HTERT RPE-1 (cell line): Measurements from ENCODE around the gene SLC49A4.

Source experiments
- in situ Hi-C: fragments of 300-500 bp; cut with MboI; formaldehyde crosslinking; loops from 4 replicates; pipeline ENCODE4 v1.14.3; 2020; ENCODE audit warnings: low sequenced_read_pairs

SLC49A4 gene

DNA sequence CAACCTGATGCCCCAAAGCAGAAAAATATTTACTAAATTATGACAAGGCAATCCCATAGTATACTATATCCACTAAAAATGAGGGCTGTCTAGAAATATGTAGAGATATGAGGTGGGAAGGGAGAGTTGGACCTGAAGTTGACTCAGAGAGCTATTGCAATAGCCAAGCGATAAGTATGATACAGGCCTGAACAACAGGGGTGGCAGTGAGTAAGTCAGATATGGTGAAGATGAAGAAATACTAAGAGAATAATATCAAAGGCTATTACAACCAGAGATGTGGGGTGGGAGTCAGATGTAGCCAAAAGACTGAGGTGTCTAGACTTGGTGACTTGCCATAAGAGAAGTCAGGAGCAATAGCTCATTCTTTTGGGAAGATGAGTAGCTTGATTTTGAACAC is 10.4 kb upstream of the SLC49A4 start:
- in situ Hi-C loops: no loop called here

DNA sequence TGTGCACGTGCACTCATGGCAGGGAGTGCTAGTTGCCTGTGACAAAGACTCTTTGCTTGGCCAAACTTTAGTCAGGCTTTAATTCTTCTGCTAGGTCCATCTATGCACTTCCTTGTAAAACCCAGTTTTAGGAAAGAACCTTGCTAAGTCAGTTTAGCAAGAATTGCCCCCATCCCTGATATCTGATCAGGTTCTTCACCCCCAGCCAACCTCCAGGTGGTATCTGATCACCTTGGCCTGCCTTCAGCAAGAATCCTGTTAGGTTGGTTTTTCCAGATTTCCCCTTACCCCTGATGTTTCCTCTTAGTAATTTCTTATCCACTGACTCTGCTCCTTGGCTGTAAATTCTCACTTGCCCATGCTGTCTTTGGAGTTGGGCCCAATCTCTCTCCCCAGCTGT is 9.6 kb upstream of the SLC49A4 start:
- in situ Hi-C loops: no loop called here

DNA sequence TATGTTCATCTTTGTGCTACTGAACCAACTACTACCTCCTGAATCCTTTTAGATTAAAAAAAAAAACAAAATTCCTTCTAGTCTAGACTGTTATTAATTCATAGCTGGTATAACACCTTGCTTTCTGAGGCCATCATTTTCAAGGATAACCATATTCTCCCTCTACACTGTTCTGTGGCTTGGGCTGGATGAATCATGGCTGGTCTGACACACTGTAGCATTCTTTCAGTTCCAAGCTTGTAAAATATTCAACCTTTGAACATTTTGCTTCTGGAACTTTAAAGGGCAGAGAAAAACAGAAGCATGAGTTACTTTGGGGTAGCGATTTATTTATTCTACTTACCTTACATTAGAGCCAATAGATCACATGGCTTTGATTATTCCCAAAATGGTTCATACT is 8.8 kb upstream of the SLC49A4 start:
- in situ Hi-C loops: no loop called here

DNA sequence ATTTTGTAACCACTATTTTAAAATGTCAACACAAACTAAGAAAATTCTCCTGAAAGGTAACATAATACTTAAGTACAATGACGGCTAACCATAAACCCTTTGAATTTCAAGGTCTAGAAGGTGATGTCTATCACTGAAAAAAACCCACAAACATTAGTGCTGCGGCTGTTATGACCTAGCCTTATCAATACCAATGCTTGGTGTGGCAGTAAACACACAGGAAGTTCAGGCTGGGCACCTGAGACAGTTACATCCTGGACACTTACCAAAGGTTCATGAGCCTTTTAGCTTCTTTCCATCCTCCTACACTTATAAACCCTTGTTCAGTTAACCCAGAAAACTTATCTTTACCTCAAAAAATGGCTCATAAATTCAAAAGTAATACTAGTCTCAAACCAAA is 7.0 kb upstream of the SLC49A4 start:
- in situ Hi-C loops: no loop called here

DNA sequence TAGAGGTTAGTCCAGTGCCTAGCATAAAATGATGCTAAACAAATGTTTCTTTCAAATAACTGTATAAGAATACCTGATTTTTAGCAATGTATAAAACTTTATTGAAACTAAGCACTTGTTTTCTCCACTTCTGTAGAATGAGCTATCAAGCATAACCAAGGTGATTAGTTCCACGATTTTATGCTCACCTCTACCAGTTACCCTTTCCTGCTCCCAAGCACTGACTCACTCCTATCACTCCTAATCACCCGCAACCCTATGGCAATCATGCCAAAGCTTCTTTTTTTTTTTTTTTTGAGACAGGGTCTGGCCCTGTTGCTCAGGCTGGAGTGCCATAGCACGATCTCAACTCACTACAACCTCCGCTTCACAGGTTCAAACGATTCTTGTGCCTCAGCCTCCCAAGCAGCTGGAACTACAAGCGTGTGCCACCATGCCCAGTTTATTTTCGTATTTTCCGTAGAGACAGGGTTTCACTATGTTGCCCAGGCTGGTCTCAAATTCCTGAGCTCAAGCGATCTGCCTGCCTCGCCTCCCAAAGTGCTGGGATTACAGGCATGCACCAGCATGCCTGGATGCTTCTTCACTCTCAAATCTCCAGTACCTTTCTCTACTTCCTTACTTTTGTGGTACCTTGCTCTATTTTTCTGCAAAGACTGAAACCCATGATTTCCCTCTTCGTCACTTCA is 5.1 kb upstream of the SLC49A4 start:
- in situ Hi-C loops: no loop called here

DNA sequence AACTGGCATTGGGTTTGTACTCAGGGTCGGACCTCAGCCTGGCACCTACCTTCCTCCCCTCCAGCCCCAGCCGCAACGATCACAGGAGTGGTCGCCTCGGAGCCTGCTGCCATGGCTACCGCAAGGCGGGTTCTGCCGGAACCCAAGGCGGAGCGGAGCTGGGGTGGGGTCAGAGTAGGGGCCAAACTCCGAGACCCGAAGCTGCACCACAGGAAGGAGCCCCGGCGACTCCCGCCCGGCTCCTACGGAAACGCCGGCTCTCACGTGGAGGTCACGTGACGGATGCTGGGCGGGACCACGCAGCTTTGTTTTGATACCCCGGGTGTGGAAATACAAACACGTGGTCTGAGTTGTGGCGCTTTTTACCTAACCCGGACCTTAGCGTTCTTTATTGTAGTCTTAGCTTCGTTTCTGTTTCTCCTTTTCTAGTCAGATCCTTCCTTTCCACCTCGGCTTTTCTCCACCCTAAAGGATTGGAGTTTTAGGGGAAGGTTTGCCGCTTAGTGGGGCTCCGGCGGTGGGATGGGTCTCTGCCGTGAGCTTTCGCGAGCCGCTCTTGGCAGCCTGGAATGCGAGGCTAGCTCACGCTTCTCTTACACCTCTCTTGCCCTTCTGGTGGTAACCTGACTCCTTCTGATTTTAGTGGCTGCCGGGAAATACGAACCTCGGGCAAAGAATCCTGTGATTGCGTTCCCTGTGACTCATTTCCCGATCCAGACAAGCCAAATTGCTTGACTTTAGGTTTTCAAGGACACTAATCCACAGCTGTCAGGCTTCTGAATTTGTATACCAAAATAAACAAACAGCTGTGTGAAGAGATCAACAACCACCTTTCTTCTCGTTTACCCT is 1.1 kb upstream of the SLC49A4 start, which contains the start of gene HSPBAP1:
Gene HSPBAP1, minus strand, starts transcription at position 264 of the 849 bp plus-strand sequence. Its CDS starts 151 bp downstream, at position 113.
- in situ Hi-C loops: no loop called here

DNA sequence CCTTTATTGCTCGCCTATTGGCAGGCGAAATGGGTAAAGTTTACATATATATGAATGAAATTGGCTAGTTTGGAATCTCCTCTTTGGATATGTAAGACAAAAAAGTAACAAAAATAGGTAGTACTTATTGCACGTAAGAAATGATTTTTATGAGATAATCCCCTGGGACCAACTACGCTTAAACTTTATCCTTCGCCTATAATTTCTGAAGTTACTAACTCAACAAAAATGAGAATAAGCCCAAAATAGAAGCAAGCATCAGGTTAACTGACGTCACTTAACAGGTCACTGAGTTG is 438 bp upstream of the SLC49A4 start:
- in situ Hi-C loops: no loop called here

DNA sequence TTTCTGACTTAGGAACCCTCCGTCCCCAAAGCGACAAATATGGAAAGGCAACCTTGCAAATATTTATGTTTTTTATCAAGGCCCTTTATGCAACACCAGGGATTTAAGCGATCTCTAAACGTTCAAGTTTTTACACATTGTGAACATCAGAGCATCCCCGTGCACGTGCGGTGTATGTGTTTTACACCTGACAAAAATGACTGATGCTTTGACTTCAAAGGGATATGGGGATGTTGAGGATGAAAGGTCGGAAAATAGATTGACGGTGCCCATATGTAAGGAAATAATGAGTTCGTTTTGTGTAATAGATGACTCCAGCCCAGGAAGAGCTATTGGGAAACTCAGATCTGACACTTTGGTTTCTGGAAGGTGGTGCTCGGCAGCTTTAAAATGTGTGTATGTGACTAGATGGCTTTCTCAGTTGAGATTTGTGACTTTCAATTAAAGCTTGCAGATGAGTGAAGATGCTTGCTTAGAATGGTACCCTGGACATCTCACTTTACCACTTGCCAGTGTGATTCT is 866 bp downstream of the SLC49A4 start:
- in situ Hi-C loops: no loop called here

DNA sequence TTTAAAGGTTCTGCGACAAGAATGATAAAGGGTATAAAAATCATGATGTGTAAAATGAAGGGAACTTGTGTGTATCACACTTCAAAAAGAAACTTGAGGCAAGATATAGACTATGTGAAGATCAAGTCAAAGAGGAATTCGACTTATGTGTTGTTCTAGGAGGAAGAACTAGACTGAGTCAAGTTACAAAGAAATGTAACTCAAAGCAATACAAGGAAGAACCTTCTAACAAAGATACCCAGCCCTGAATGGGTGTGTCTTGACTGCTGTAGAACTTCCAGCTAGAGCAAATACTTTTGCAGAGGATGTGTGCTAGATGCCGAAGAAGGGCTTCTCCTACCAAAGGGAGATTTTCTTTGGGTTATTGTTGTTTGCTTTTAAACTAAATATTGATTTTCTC is 2.4 kb downstream of the SLC49A4 start:
- in situ Hi-C loops: no loop called here

DNA sequence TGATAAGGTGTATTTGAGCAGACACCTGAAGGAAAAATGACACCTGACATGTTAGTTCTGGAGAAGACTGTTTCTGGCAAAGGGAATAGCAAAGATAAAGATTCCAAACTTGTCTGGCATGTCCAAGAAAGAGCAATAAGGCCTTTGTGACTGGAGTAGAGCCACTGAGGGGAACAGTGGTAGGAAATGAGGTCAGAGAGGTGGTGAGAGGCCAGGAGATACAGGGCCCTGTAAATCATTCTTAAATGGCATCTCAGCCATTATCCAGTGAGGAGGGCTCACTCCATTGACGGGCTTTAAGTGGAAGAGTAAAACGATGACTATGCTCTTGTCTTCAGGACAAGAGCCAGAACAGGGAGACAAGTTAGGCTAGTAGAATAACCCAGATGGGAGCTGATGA is 4.5 kb downstream of the SLC49A4 start:
- in situ Hi-C loops: no loop called here

DNA sequence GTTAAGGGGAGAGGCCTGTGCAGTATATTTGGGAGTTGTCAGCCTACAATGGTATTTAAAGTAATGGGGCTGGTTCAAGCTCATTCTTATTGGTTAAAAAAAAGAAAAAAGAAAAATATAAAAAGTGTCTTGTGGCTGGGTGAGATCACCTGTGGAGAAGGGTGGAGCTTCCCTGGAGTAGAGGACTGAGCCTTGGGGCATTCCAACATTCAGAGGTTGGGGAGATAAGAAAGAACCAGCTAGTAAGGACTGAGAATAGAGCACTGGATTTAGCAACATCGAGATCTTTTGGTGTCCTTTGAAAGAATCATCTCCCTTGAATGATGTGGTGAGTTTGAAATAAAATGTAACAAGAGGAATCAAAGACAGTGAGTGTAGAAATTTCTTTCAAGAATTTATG is 5.2 kb downstream of the SLC49A4 start:
- in situ Hi-C loops: no loop called here

DNA sequence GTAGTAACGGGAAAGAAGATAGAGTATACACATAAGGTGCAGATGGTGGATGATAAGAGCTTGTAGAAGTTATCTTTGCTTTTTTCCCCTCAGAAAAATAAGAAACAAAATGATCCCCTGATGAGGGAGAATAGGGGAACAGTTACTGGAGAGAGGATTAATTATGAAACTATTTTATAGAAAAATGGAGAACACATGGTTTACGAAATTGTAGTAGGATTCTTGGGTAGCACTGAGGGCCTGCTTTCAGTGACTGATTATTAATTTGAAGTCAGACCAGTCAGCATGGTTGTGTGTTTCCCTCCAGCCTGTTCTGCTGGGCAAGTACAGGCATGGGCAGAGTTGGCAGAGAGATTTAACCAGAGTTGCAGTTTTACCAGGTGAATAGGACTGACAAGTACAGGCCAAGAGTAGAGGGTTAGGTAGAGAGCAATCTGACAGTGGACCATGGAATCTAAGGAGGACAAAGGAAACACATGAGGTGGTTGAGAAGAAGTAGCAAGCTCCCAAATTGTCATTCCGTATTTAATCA is 5.9 kb downstream of the SLC49A4 start:
- in situ Hi-C loops: no loop called here

DNA sequence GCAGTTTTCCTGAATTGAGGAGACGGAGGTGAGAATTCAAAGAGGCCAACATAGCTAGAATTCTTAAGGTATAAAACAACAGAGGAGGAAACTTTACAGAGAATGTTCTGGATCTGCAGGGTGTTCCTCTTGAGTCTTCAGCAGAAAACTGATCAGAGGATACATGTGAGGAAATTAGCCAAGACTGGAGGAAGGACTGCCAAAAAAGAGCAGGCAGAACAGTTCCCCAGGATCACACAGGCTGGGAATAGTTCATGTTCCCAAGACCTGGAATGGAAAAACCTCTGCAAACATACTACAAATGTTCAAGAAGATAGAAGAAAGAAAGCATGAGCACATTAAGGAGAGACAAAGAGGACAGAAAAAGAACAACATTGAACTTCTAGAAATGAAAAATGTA is 7.5 kb downstream of the SLC49A4 start:
- in situ Hi-C loops: no loop called here

DNA sequence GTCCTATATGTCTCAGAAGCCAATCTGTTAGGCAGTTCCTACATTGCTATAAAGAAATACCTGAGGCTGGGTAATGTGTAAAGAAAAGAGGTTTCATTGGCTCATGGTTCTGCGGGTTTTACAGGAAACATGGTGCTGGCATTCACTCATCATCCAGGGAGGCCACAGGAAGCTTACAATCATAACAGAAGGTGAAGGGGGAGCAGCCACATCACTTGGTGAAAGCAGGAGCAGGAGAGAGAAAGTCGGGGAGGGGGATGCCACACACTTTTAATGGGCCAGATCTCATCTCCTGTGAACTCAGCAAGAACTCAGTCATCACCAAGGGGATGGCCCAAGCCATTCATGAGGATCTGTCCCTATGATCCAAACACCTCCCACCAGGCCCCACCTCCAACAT is 9.1 kb downstream of the SLC49A4 start:
- in situ Hi-C loops: no loop called here

DNA sequence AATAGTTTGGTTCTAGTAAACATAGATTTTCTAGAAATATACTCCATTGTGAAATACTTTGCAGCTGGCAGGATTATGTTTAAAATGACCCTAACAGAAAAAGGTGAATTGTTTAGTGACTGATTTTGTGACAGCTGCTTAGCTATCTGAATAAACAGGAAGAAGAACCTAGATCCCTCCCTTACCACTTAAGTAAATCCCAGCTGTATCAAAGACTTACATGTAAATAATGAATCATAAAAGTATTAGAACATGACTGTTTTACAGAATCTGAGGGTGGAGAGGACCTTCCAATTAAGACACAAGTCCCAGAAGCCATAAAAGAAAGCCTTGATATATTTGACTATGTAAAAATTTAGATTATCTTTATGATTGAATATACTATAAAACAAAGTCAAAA is 15.9 kb downstream of the SLC49A4 start:
- in situ Hi-C loops: no loop called here

DNA sequence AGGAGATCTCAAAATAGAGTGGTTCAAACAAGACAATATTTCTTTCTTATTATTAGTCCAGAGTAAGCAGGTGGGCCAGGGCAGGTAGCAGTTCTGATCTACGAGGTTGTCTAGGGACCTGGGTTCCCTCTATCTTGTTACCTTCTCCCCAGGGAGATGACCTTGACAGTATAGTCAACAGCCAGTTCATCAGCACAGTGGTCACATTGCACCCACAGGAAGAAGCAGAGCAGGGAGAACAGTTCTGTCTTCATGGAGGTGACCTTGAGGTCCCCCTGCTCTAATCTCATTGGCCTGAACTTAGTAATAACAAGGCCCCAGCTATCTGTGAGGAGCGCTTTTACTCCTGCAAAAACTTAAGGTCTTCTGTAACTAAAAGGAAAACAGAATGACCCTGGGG is 21.7 kb downstream of the SLC49A4 start:
- in situ Hi-C loops: no loop called here

DNA sequence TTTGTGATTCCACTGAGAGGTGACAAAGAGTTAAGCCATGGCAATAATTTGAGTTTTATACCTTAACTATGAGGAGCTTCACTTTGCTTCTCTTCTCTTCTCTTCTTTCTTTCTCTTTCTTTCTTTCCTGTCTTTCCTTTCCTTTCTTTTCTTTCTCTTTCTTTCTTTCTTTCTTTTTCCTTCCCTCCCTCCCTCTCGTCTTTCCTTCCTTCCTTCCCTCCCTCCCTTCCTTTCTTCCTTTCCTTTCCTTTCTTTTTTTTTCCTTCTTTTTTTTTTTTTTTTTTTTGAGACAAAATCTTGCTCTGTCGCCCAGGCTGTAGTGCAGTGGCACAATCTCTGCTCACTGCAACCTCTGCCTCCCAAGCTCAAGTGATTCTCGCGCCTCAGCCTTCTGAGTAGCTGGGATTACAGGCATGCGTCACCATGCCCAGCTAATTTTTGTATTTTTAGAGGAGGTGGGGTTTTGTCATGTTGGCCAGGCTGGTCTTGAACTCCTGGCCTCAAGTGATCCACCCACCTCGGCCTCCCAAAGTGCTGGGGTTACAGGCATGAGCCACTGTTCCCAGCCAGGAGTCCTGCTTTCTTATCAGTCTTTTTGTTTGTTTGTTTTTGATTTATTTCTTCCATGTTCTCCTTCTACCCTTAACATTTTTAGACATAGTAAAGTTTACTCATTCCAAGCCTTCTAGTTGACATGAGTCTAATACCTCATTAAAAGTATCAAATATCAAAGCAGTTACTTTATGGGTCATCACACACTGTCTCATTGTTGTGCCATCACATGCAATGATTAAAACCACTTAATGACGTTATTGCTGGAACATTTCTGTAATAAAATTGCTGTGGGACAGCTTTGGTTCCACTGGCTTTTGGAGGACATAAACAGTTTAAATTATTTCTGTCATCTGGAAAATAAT is 29.9 kb downstream of the SLC49A4 start:
- in situ Hi-C loops: no loop called here

DNA sequence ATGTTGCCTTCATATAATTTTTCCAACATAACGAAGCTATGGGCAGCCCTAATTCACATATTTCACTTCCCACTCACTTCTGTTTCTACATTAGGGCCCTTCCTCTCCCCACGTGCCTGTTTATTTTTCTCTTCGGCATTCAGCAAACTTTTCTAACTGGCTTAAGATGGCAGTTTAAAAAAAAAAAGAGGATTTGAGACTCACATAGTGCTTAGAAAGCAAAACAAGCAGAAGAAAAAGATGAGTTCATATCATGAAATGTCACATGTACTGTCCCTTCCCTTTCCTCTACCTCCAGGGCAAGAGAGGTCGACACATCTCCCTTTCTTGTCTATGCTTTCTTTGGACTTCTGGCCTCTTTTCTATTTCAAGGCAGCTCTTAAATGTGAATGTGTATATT is 30.6 kb downstream of the SLC49A4 start:
- in situ Hi-C loops: no loop called here

DNA sequence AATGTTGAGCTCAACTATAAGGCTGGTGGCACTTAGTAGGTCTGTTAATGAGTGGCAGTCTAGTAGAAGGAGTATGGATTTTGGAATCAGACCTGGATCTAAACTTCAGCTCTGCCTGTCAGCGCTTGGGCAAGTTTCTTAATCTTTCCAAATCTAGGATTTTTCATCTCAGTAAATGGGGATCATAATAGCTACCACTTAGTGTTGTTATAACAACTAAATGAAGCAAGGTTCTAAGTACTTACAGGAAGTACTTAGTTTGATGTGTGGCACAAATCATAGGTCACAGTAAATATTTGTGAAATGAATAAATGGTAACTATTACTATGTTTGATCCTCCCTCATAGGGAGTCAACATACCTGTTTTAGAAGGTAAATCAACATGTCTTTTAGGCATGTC is 31.4 kb downstream of the SLC49A4 start:
- in situ Hi-C loops: no loop called here

DNA sequence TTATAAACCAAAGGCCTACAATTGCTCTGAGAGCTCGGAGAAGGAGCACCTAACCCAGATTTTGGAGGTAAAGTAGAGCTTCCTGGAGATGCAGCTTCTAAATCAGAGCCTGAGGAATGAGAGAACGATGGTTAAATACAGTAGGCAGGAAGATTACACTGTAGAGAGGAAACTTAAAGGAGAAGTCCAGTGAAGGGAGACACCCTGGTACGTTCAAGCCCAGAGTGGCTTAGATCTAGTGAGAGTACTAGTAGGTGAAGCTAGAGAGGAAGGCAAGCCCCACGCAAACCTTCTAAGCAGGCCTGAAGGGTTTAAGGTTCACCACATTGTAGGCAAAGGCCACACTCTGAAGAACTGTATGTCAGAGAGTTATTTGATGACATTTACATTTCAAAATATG is 33.4 kb downstream of the SLC49A4 start:
- in situ Hi-C loops: no loop called here

DNA sequence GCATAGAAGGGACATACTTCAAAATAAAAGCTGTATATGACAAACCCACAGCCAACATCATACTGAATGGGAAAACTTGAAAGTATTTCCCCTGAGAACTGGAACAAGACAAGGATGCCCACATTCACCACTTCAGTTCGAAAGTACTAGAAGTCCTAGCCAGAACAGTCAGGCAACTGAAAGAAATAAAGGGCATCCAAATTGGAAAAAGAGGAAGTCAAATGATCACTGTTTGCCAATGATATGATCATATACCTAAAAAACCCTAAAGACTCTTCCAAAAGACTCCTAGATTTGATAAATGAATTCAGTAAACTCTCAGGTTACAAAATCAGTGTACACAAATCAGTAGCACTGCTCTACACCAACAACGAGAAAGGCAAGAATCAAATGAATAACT is 40.7 kb downstream of the SLC49A4 start:
- in situ Hi-C loops: no loop called here
